ENCODE data around the gene MUC2. TPM values are rescaled to one million over a fixed set of nuclear protein-coding genes. Genes with fewer than 3 reads are reported as not detected.

The MUC2 gene
- total and polyA plus RNA-seq, 10 of the 15 experiments (the other 5 are each of a cell fraction or from before 2014, with no cell fraction given), result 0.23 TPM; not detected in 9

GRCh38 chr11:1071571-1072115 is 3.0 kb upstream of the MUC2 start:
- Histone ChIP-seq H3K27ac (ENCODE audit: control insufficient read depth, insufficient read depth) (no peak overlapping the region), H3K27me3 (replicated peaks in 1 of 2; ENCODE audit: control insufficient read depth in 2 of 2, insufficient read depth in 2 of 2, low read length in 1 of 2) (no peaks in the 10 kb centered on the region), H3K79me2 (ENCODE audit: control insufficient read depth, insufficient read depth, low read length) (no peaks in the 10 kb centered on the region), H4K20me1 (ENCODE audit: control insufficient read depth, insufficient read depth) (no peaks in the 10 kb centered on the region), H2AFZ (ENCODE audit: control insufficient read depth, low read depth, low read length) (no peak overlapping the region), H3K9me3 (replicated peaks; ENCODE audit: control insufficient read depth, insufficient read depth, low read length) (no peaks in the 10 kb centered on the region), H3K9ac (ENCODE audit: control insufficient read depth, insufficient read depth, low read length) (no peak overlapping the region), H3K36me3 (ENCODE audit: control insufficient read depth in 2 of 2, insufficient read depth in 2 of 2, low read length in 1 of 2) (no peaks in the 10 kb centered on the region), H3K4me2 (ENCODE audit: control insufficient read depth, insufficient read depth) (no peak overlapping the region), H3K4me3 (no peak overlapping the region), H3K4me1 (ENCODE audit: control insufficient read depth, insufficient read depth, low read length) (no peaks in the 10 kb centered on the region)
- intact Hi-C loops (cut with micrococcal nuclease; ENCODE audit: unreplicated experiment), result no loop called here
- in situ Hi-C loops (cut with MboI), result no loop called here
- no peak for FAIRE-seq
- 29% methylated on average over 21 of the region's 21 CpGs for WGBS (ENCODE audit: insufficient coverage, insufficient replicate concordance, low lambda C conversion rate, missing lambda C conversion rate)
- no peak for ATAC-seq
- ChIA-PET SMC1A (ENCODE audit: uncharacterized antibody, unreplicated experiment) (no interaction called here), RAD21 (ENCODE audit: unreplicated experiment) (no interaction called here), CTCF (no interaction called here), POLR2A (no interaction called here)
- no peak for DNase-seq (ENCODE audit: low read depth, low spot score)
- BruUV-seq (replicated peaks), result no TSS peak
- TF ChIP-seq JUNB (IDR thresholded peaks at IDR 0.05) (no peak), ZBTB33 (IDR thresholded peaks at IDR 0.05) (no peak), CHD4 (IDR thresholded peaks at IDR 0.05) (no peak), MAX (IDR thresholded peaks at IDR 0.05; ENCODE audit: low read depth, low read length) (no peak), RFX5 (IDR thresholded peaks at IDR 0.05; ENCODE audit: low read depth, low read length) (no peak), ZSCAN29 (IDR thresholded peaks at IDR 0.05) (no peak), CEBPZ (IDR thresholded peaks at IDR 0.05; ENCODE audit: low read depth, low read length) (no peak), HSF1 (IDR thresholded peaks at IDR 0.05; ENCODE audit: low read depth, low read length) (no peak), CREB1 (IDR thresholded peaks at IDR 0.05; ENCODE audit: low read depth) (no peak), KDM1A (IDR thresholded peaks at IDR 0.05; ENCODE audit: borderline replicate concordance) (no peak), DPF2 (IDR thresholded peaks at IDR 0.05) (no peak), NFYB (IDR thresholded peaks at IDR 0.05; ENCODE audit: insufficient read depth, low read depth, low read length) (no peak), RELB (IDR thresholded peaks at IDR 0.05; ENCODE audit: low read depth) (no peak), HCFC1 (IDR thresholded peaks at IDR 0.05; ENCODE audit: low read length) (no peak), RCOR1 (conservative IDR thresholded peaks at IDR 0.05; ENCODE audit: low read depth, low read length) (no peak), ELK1 (IDR thresholded peaks at IDR 0.05; ENCODE audit: low read depth, low read length) (no peak)
